Nephron (organoid): ENCODE measurements around the gene SH3GLB1.

ENCODE experiments used
- H3K27ac Mint-ChIP-seq, 3 experiments: 2 replicates each; pipeline ENCODE4 v1.8.0; 2020; ENCODE audit warnings: mixed read lengths in 3 of 3, mild to moderate bottlenecking in 2 of 3, moderate library complexity in 1 of 3
- H3K27me3 Mint-ChIP-seq: 2 replicates; pipeline ENCODE4 v1.8.0; 2021; ENCODE audit warnings: low read depth, mild to moderate bottlenecking, moderate library complexity, mixed read lengths
- H3K36me3 Mint-ChIP-seq: 2 replicates; pipeline ENCODE4 v1.8.0; 2020; ENCODE audit warnings: low read depth, mixed read lengths
- H3K4me1 Mint-ChIP-seq: 2 replicates; pipeline ENCODE4 v1.8.0; 2020; ENCODE audit warnings: mixed read lengths
- H3K4me3 Mint-ChIP-seq, 3 experiments: 2 replicates each; pipeline ENCODE4 v1.8.0; 2020; ENCODE audit warnings: mild to moderate bottlenecking in 3 of 3, mixed read lengths in 3 of 3, moderate library complexity in 2 of 3
- H3K9me3 Mint-ChIP-seq: 2 replicates; pipeline ENCODE4 v1.8.0; 2020; ENCODE audit warnings: mixed read lengths
- TF ChIP-seq, protein P1 (sequence below), 3 experiments: fragments of 200-600 bp; sonication (generic); IDR thresholded peaks; one replicate each; pipeline ENCODE4 v1.5.0; 2021; ENCODE audit warnings: antibody characterized with exemption in 3 of 3; ENCODE audit not compliant: unreplicated experiment in 3 of 3

Gene SH3GLB1

DNA sequence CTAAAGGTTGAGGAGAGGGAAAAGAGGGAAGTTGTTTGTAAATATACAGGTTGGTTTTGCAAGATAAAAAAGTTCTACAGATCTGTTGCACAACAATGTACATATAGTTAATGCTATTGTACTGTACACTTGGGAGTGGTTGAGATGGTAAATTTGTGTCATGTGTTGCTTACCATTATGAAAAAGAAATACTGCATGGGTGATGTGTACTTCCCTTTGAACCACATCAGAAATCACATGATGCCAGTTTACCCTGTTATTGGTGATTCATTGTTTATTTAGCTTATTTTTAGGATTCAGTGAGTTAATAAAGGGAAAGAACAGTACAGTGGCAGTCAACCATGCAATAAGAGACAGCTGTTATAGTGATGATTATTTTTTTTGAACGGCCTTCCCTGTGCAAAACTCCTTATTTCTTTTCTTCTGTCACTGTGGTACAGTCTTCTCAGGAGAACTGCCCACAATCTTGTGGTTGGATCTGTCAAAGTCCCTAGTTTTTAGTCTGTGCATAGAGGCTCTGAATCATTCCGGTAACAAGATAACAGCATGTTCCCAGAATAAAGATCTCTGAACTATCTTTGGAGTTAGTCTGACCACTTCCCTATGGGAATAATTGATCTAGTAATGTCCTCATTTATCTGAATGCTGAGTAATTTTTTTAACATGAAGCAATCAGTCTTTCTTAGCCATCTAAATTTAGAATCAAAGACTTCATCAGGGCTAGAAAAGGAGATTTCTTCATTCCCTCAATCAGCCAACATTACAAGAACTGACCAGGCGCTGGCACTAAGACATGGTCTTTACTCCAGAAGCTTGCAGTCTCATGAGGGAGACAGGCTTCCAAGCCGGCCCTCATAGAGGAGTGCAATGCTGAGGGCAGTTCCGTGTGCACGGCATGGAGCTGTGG is 84.2 kb downstream of the SH3GLB1 start:
- no peak overlapping the region for H3K4me3 Mint-ChIP-seq
- peaks cover 34% of the 10 kb centered on the region for H3K4me1 Mint-ChIP-seq
- TF ChIP-seq, protein P1, sequence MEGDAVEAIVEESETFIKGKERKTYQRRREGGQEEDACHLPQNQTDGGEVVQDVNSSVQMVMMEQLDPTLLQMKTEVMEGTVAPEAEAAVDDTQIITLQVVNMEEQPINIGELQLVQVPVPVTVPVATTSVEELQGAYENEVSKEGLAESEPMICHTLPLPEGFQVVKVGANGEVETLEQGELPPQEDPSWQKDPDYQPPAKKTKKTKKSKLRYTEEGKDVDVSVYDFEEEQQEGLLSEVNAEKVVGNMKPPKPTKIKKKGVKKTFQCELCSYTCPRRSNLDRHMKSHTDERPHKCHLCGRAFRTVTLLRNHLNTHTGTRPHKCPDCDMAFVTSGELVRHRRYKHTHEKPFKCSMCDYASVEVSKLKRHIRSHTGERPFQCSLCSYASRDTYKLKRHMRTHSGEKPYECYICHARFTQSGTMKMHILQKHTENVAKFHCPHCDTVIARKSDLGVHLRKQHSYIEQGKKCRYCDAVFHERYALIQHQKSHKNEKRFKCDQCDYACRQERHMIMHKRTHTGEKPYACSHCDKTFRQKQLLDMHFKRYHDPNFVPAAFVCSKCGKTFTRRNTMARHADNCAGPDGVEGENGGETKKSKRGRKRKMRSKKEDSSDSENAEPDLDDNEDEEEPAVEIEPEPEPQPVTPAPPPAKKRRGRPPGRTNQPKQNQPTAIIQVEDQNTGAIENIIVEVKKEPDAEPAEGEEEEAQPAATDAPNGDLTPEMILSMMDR (IDR thresholded peaks at IDR 0.05; ENCODE audit: unreplicated experiment in 3 of 3) = no peak
- H3K27ac Mint-ChIP-seq = peak overlapping the region in 1 of 3 experiments; percentile 58
- peaks cover 17% of the 10 kb centered on the region for H3K9me3 Mint-ChIP-seq
- no peaks in the 10 kb centered on the region for H3K36me3 Mint-ChIP-seq
- no peaks in the 10 kb centered on the region for H3K27me3 Mint-ChIP-seq

DNA sequence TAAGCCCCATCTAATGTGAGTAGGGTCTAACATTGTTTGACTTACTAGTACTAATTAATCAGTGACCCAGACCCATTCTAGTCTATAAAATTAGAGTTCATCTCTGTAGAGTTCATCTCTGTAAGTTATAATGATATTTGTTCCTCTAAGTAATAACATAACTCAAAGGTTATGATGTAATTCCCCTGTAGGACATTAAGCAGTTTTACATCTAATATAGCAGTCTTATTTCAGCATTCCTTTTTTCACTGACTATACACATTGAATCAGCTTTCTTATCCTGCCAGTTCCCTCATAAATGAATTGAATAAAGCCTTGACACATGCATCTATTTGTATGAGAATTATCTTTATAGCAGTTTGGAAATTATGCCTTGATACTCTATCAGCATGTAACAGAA is 90.9 kb downstream of the SH3GLB1 start:
- H3K4me1 Mint-ChIP-seq = peaks cover 27% of the 10 kb centered on the region
- peak overlapping the region; percentile 45 to 71 (median 46) for H3K27ac Mint-ChIP-seq
- H3K9me3 Mint-ChIP-seq = no peaks in the 10 kb centered on the region
- H3K4me3 Mint-ChIP-seq = no peak overlapping the region
- H3K27me3 Mint-ChIP-seq = no peaks in the 10 kb centered on the region
- TF ChIP-seq, protein P1 (IDR thresholded peaks at IDR 0.05; ENCODE audit: unreplicated experiment in 3 of 3) = no peak
- no peaks in the 10 kb centered on the region for H3K36me3 Mint-ChIP-seq
